NCI-H2227 (cell line): ENCODE results near the gene GALNT9.
"Not testable (repeated sequence)": the region's sequence is repeated elsewhere in the genome, so short reads cannot be mapped to it uniquely, and the experiment has no call there.

Experiments used
- DNase-seq: peaks from one replicate; lab custom pipeline; 2025; ENCODE audit not compliant: unreplicated experiment; lab: John Stamatoyannopoulos, UW

Gene GALNT9

GRCh38 chr12:132237772-132238487 is 91.5 kb downstream of the GALNT9 start:
- DNase-seq = no peak

GRCh38 chr12:132236930-132237771 is 92.2 kb downstream of the GALNT9 start:
- no peak for DNase-seq

GRCh38 chr12:132236129-132236929 is 93.1 kb downstream of the GALNT9 start:
- DNase-seq = no peak

GRCh38 chr12:132235116-132235820 is 94.1 kb downstream of the GALNT9 start:
- DNase-seq = no peak

GRCh38 chr12:132230381-132230780 is 99.0 kb downstream of the GALNT9 start:
- no peak for DNase-seq

GRCh38 chr12:132229926-132230325 is 99.5 kb downstream of the GALNT9 start:
- no peak for DNase-seq

GRCh38 chr12:132229193-132229760 is 100.1 kb downstream of the GALNT9 start:
- DNase-seq = no peak

GRCh38 chr12:132228476-132229192 is 100.8 kb downstream of the GALNT9 start:
- no peak for DNase-seq

- DNase-seq = no peak
Observed at GRCh38 chr12:132227782-132228475, 101.5 kb downstream of the GALNT9 start.

- DNase-seq = no peak
Observed at GRCh38 chr12:132227118-132227517, 102.3 kb downstream of the GALNT9 start.

GRCh38 chr12:132226604-132227003 is 102.8 kb downstream of the GALNT9 start:
- DNase-seq = no peak

- no peak for DNase-seq
Observed at GRCh38 chr12:132225214-132225613, 104.2 kb downstream of the GALNT9 start.

- no peak for DNase-seq
Observed at GRCh38 chr12:132224484-132224883, 104.9 kb downstream of the GALNT9 start.

- no peak for DNase-seq
Observed at GRCh38 chr12:132222808-132223173, 106.6 kb downstream of the GALNT9 start.

GRCh38 chr12:132222096-132222807 is 107.1 kb downstream of the GALNT9 start:
- peak; percentile 53 for DNase-seq

GRCh38 chr12:132219761-132220160 is 109.6 kb downstream of the GALNT9 start:
- not testable (repeated sequence) for DNase-seq

GRCh38 chr12:132219323-132219722 is 110.1 kb downstream of the GALNT9 start:
- DNase-seq = no peak

GRCh38 chr12:132218915-132219314 is 110.5 kb downstream of the GALNT9 start:
- DNase-seq = peak; percentile 79

- DNase-seq = peak; percentile 36
Observed at GRCh38 chr12:132218527-132218875, 110.9 kb downstream of the GALNT9 start.
